CD4-positive, alpha-beta T cell treated with Interleukin-4 for 1 hour (primary cell): Measurements from ENCODE around the gene FAM120B.
A peak's percentile ranks its signal among the peaks of the same experiment; 100 is the strongest.
"Not testable (repeated sequence)": the region's sequence is repeated elsewhere in the genome, so short reads cannot be mapped to it uniquely, and the experiment has no call there.

Experiments
- DNase-seq, 2 donors: peaks; one replicate each; pipeline ENCODE4 v3.0.0-alpha.2; 2020 to 2022

The FAM120B gene, protein sequence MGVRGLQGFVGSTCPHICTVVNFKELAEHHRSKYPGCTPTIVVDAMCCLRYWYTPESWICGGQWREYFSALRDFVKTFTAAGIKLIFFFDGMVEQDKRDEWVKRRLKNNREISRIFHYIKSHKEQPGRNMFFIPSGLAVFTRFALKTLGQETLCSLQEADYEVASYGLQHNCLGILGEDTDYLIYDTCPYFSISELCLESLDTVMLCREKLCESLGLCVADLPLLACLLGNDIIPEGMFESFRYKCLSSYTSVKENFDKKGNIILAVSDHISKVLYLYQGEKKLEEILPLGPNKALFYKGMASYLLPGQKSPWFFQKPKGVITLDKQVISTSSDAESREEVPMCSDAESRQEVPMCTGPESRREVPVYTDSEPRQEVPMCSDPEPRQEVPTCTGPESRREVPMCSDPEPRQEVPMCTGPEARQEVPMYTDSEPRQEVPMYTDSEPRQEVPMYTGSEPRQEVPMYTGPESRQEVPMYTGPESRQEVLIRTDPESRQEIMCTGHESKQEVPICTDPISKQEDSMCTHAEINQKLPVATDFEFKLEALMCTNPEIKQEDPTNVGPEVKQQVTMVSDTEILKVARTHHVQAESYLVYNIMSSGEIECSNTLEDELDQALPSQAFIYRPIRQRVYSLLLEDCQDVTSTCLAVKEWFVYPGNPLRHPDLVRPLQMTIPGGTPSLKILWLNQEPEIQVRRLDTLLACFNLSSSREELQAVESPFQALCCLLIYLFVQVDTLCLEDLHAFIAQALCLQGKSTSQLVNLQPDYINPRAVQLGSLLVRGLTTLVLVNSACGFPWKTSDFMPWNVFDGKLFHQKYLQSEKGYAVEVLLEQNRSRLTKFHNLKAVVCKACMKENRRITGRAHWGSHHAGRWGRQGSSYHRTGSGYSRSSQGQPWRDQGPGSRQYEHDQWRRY

DNA sequence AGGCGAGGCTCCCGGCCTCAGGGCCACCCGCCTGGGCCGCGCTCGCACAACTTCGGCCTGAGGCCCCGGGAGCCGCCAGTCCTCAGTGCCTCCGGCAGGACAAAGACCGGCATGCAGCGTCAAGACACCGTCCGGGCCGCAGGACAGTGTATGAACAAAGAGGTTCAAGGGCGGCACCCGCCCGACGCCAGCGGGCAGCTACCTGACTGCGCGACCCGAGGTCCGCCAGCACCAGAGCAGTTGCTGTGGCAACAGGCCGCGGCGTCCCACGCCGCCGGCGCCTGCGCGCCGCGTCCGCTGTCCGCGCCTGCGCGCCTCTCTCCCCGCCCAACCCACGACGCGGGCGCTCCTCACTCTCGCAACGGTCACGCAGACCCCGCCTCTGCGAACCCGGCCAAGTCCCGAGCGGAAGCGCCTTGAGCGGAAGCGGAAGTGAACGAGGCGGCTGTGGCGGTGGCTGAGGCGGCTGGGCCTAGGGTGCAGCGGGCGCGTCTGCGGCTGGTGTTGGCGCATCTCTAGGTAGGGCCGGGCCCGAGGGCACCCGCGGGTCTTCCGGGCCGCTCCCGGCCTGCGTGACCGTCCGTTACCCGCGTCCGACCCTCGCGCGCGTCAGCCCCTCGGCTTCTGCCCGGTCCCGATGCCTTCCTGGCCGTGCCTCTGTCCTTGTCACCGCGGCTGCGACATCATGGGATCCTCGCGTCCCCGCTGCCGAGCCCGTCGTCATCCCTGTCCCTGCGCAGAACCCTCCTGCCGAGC, at the start of gene FAM120B:
Gene FAM120B, plus strand, starts transcription at position 435 of the 756 bp plus-strand sequence. CDS start 10,633 bp downstream, outside the sequence.
- DNase-seq: peak; percentile 96 to 97

DNA sequence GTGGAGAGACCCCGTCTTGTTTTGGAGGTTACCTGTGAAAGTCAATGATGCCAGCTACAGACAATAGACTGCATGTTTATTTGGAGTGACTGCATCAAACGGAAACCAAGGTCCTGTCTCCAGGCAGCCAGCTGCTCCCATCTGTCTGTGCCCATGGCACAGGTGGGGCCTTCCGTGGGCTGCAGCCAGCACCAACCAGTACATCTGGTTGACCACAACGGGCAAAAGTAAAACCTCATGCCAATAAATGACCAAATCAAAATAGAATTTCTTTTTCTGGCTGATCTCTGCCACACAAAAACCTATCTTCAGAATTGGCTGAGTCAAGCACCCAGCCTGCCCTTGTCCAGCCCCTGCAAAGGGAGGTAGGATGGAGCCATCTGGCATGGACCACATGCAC, 49.2 kb upstream of the FAM120B start:
- no peak for DNase-seq

DNA sequence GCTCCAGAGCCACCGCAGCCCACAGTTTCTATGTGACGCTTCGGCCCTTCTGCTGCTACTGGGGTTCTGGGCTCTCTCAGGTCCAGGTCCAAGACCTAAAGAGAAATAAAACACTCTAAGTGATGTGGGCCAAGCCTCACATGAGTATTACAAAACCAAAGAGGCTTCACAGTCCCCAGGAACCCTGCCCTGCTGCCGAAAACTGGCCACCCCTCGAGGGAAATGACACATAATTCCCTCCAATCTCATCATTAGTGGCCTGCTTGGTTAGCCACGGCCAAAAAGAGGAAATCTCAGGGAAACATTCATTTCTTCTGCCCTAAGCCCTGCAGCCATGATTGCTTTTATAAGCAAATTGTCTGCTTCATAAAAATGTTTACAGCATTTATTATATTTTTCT, 48.2 kb upstream of the FAM120B start:
- DNase-seq: no peak

DNA sequence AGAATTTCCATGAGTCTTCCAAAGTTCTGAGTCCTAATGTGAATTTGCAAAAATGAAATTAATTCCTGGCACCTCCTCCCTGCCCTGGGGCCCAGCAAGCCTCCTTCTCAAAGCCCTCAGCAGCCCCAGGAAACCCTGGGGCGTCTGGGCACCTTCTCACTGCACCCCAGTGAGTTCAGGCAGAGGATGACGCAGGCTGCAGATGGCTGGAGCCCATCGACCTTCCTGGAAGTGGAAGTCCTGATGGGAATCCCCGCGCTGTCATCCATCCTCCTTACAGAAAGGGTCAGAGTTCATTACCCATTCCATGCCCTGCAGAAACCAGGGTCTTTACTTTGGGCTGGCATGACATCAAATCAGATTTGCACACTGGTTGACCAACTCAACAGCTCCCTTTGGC, 47.3 kb upstream of the FAM120B start:
- DNase-seq: no peak

DNA sequence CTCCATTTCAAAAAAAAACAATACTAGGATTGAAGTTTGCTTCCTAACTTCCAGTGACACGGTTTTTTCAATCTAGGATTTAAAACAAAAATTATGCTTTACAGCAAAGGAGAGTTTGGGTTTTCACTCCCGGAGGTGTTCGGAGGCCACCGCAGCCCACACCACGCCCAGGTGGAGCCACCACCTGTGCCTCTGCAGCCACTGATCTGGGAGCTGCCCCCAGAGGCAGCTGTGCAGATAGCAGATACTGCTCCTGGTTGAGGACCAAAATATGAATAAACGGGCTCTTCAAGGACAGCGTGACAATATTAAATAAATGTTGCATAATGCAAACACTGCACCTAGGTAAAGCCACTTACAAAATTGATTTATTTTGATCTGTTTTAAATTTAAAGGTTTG, 45.9 kb upstream of the FAM120B start:
- DNase-seq: no peak

DNA sequence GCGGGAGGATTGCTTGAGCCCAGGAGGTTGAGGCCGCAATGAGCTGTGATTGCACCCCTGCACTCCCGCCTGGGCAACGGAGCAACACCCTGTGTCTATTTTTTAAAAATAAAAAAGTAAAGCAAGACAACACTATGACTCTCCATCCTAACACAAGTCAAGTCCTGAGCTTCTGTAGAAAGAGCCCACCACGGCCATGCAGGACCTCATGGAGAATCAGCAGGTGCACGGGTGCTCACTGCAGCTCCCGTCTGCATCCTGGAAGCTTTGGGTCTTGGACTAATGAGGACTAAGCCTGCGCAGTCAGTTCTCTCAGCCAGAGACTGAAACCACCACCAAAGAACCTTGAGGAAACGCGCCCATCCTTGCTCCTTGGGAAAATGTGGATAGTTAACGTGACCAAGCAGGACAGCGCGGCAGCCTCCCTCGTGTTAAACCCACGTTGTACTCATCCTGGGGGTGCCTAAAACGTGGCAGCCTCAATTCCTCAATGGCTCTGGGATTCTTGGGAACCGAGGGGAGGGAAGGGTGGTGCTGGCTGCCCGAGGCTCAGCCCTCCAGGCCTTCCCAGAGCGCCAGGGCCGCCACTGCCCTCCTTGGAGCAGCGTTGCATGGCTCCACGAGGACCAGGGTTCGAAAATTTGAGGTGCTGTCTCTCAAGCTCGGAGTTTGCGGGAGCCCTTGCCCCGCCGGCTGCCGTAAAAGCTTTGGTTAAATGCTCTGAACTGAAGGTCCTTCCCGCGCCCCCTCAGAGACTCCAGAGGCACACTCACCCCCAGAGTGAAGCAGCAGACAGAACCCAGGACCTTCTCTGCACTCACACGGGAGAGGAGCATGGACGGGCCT, 44.7 kb upstream of the FAM120B start:
- DNase-seq: no peak

DNA sequence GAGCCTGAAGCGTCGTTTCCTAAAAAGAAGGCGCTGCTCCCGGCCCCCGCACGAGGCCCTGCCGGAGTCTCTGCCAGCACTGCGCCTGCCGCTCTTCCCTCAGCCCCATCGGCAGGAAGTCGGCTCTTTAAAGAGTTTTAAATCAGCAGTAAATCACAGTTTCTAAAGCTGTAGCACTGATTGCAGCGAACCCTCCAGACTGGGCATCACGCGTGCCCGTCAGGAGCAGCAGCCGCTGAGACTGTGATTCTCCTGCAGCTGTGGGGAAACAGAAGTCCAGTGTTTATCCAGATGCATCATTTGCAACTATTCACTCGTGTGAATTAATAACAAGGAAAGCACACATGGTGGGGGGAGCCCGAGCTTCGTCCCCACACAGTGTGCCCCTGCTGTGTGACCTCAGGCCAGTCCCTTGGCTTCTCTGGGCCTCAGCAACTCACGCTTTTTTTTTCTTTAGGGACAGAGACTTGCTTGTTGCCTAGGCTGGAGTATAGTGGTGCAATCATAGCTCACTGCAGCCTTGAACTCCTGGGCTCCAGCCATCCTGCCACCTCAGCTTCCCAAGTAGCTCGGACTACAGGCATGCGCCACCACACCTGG, 44.0 kb upstream of the FAM120B start:
- DNase-seq: no peak

DNA sequence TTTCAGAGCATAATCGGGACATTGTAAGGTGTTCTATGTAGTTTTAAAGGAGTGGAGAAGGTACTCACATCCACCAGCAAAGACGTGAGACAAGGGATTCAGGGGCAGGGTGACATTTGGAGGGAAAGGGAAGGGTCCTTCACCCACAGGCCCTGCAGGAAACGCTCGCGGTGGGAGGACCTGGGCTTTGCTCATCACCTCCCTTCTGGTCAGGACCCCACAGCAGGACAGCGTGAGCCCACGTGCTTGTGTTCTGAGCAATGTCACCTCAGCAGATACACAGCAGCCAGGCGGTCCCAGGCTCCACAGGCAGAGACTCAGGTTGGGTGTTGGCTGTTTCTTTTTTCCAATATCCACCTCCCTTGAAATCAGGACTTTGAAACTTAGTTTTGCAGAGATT, 43.1 kb upstream of the FAM120B start:
- no peak for DNase-seq

DNA sequence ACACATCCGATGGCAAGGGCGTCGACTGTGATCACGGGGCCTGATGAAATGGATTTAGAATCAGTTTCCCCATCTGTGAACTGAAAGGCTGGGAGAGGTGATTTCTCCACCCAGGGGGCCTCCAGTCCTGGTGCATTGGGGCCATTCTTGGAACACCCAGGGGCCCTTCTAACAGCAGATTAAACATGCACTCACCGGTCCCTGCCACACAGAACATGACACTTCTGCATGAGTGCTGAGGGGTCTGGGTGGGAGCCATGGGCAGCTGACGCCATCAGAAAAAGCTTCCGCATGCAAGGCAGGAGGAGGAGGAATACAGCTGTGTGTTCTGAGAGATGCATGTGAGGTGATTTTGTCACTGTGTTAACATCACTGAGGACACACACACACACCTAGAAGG, 42.5 kb upstream of the FAM120B start:
- no peak for DNase-seq

DNA sequence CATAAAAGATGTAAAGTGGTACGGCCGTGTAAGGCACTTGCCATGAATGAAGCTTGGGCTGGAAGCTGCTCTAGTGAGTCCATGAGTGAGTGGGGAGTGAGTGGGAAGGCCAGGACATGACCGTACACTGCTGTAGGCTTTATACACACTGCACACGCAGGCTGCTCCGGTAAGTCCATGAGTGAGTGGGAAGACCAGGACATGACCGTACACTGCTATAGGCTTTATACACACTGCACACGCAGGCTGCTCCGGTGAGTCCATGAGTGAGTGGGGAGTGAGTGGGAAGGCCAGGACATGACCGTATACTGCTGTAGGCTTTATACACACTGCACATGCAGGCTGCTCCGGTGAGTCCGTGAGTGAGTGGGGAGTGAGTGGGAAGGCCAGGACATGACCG, 41.9 kb upstream of the FAM120B start:
- DNase-seq: not testable (repeated sequence)

DNA sequence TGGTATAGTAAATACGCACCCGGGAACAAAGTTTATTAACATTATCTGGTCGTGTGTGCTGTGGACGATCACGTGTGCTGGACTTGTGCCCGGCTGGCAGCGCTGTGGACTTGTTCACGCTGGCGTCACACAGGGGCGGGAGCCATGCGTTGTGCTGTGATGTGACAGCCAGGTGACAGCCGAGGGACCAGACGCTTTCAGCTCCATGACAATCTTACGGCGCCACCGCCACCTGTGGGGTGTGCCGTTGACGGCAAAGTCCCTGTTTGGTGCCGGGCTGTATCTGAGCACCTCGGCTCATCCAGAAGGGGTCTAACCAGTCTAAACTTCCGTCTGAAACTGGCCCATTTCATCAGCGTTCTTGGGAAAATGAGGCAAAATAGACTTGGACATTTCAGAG, 40.9 kb upstream of the FAM120B start:
- no peak for DNase-seq

DNA sequence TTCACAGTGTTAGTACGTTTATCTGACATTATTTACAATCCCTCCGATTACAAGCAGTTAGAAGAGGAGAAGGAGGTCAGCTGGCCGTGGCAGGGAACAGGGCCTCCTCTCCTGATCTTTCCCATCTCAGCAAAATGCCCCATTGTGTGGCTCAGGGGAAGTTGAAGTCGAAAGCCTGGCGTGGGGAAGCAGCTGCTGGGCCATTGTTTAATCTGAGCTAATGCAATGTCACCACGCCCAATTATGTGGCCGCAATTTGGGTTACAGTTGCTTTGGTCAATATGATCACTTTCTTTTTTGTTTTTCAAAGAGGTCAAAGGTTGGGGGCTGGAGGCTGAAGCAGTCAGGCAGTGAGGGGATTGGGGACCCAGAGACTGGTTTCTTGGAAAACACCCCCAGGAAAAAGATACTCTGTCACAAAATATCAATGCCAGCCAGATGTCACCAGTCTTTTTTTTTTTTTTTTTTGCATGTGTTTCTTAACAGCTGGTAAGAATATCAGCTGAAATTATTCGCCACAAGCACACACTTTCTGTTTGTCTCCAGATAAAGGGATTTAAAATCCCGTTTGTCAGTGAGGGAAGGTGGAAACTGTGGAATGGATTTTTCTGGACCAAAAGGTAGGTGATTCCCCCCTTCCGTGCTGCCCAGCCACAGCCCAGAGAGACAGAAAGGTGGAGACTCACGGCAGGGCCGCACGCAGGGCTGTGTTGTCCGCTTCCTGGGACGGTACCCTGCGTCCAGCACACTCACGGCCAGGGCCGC, 40.3 kb upstream of the FAM120B start:
- no peak for DNase-seq

DNA sequence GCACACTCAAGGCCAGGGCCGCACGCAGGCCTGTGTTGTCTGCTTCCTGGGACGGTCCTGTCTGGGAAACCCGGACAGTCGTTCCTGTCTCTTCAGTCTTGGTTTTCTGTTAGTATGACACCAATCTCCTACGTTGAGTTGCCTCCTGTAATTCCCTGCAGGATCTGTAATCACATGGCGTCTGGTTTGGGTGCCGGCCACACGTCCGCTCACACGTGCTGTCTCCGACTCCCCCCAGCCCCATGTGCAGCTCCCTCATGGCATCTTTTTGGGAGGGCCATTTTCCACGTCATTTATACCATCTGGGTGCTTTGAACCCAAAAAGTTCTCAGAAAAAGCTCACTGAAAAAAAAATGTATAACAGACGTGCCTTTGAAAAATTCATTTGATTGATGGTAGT, 38.9 kb upstream of the FAM120B start:
- DNase-seq: no peak

DNA sequence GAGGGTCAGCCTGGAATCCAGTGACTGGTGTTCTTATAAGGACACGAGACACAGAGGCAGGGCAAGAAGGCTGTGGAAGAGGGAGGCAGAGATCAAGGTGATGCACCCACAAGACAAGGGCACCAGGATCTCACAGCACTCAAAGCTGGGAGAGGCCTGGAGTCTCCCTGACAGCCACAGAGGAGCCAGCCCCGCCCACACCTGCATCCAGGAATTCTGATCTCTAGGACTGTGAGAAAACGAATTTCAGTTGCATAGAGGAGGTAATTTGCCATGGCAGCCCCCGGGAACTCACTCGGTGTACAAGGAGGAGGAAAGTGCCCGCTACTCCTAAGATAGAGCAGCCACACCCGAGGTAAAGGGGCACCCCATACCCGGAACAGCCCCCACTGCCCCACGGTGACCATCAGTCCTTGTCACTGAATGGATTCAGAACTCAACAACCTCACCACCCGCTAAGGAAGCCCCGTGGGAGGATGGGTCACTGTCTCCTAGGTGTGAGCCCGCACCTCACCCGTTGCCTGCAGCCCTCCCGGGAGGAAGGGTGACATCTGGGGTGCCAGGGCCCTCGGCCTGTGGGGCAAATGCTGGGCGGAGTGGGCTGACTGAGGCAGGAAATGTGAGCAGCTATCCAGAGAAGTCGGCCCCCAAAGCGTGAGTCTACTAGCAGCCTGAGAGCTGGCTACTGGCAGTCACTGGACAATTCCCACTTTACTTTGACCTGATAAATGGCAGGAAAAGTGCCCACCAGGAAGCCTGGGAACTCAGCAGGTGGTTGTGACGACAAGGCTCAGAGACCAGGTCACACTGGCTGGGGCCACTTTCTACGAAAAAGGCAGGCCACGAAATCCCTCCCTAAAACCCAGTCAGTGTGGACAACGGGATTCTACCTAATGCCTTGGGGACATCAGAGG, 38.1 kb upstream of the FAM120B start:
- DNase-seq: no peak

DNA sequence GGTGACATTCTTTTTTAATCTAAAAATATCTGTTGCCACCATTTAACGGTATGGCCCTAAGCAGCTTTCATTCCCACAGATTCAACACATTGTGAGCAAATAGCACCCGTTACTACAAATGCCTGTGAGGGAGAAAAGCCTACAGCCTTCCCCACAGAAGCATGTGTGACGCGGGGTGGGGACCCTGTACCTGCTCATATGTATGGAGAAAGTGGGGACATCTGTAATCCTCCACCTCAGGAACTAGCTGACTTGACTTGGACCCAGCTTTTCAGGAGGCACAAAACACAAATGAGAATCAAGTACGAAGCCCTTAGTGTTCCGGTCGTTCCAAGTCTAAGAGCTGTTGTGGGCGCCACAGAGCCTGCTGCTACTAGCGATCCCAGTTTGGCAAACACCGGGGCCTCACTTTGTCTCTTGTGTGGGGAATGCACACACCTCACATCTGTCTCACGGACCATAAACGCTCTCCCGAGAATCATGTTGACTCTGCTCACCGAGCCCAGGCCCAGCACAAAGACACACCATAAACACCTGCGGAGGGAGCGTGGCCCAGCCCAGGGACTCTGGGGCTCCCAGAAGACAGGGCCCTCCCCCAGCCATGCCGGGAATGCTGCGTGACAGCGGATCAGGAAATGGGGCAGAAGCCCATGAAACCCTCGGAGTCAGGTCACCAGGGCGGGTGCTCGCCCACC, 37.3 kb upstream of the FAM120B start:
- no peak for DNase-seq

DNA sequence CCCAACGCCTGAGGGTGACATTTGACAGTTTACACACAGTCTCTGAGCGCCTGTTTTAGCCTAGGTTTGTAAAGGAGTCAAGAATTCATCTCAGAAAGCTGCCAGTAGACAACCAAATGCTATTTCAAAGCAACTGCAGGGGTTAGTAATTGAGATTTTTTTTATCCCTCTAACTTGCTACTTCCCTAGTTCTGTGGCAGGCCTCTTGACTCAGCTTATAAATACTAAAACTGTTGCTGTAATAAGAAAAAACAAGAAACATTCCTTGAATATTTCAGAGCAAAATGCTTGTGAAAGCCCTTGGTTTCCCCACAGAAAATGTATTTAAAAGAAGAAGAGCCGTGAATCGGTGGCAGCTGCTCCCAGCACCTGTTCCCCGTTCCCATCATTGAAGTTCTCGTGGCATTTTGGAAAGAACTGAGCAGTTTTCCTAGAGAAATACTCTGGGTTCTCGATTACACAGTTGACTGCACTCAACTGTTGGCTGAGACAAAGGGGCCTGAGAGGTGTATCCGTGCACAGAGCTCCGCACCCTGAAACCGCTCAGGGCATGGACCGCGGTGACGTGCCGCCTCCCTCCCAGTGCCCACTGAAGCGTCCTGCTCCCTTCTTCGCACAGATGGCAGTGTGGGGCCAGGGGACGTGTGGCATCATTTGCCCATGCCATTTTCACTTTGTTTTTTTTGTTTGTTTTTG, 36.6 kb upstream of the FAM120B start:
- DNase-seq: no peak

DNA sequence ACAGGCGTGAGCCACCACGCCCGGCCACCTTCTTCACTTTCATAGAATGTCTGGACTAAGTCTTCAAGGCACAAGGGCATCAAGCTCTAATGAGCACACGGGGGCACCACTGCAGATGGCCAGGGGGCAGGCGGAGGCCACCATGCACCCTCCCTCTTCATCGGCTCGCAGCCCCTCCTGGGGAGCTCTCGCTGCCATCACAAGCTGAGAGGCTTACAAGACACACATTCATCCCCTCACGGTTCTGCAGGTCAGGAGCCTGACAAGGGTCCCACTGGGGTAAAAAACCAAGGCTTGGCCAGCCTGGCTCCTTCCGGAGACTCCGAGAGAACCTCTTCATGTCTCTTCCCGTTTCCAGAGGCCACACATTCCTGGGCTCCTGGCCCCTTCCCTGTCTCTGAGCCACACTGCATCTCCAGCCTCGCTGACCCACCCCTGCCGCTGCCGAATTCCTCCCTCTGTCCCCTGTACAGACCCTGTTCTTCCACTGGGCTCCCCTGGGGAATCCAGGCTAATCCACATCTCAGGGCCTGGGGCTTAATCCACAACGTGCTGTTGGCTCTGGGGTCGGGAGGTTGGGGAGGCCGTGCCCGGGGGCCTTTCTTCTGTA, 35.5 kb upstream of the FAM120B start:
- no peak for DNase-seq

DNA sequence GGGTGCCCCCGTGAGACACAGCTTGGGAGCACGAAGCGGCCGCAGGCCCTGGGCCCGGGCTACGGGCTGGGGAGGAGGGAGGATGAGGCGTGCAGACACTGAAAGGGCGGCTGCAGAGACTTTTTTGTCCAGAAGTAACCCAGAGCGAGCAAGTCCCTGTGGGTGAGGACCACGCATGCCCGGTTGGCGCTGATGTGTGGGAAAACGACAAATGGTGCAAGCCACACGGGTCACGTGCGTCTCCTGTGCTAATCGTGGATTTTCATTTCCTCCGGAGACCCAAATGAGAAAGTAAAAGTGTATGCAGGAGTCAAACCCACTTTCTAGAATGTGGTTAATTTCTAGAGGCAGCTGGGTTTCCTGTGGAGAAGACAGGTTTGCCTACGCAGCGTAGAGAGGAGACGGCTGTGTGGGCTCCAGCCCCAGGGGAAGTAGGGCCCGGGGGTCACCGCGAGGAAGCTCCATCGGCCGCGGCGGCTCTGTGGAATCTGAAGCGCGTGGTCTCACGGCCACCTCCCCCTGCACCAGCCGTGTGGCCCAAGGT, 34.7 kb upstream of the FAM120B start:
- peak; percentile 84 to 85 for DNase-seq
